ENCODE measurements around the gene ARMC7.
"Not testable (repeated sequence)": the region's sequence is repeated elsewhere in the genome, so short reads cannot be mapped to it uniquely, and the experiment has no call there.

ARMC7 gene

GRCh38 chr17:75130059-75130631 lies 20.4 kb downstream of the ARMC7 start:
- DNase-seq (ENCODE audit: low spot score), result no peak

GRCh38 chr17:75130632-75131277 lies 21.0 kb downstream of the ARMC7 start:
- peak; percentile 65 for DNase-seq (ENCODE audit: low spot score)

GRCh38 chr17:75131278-75132017 lies 21.7 kb downstream of the ARMC7 start, which contains the start of gene NT5C:
Gene NT5C (minus strand): TSS chr17:75131742. CDS start chr17:75131707, 35 bp downstream.
- DNase-seq (ENCODE audit: low spot score), result peak; percentile 86

GRCh38 chr17:75132018-75133000 lies 22.5 kb downstream of the ARMC7 start:
- not testable (repeated sequence) for DNase-seq (ENCODE audit: low spot score)

- DNase-seq (ENCODE audit: low spot score), result no peak
Measured at GRCh38 chr17:75133001-75133400, 23.2 kb downstream of the ARMC7 start.

- DNase-seq (ENCODE audit: low spot score), result not testable (repeated sequence)
Measured at GRCh38 chr17:75133607-75134347, 24.0 kb downstream of the ARMC7 start.

- DNase-seq (ENCODE audit: low spot score), result no peak
Measured at GRCh38 chr17:75135452-75135851, 25.7 kb downstream of the ARMC7 start.

GRCh38 chr17:75135946-75136345 lies 26.2 kb downstream of the ARMC7 start:
- no peak for DNase-seq (ENCODE audit: low spot score)

GRCh38 chr17:75137762-75138161 lies 28.0 kb downstream of the ARMC7 start:
- not testable (repeated sequence) for DNase-seq (ENCODE audit: low spot score)

GRCh38 chr17:75138519-75138918 lies 28.8 kb downstream of the ARMC7 start:
- no peak for DNase-seq (ENCODE audit: low spot score)

- no peak for DNase-seq (ENCODE audit: low spot score)
Measured at GRCh38 chr17:75142236-75142971, 32.6 kb downstream of the ARMC7 start.

GRCh38 chr17:75144816-75145512 lies 35.2 kb downstream of the ARMC7 start:
- no peak for DNase-seq (ENCODE audit: low spot score)

- DNase-seq (ENCODE audit: low spot score), result no peak
Measured at GRCh38 chr17:75146592-75146991, 36.8 kb downstream of the ARMC7 start.

- DNase-seq (ENCODE audit: low spot score), result no peak
Measured at GRCh38 chr17:75147878-75148546, 38.2 kb downstream of the ARMC7 start.

GRCh38 chr17:75151930-75152329 lies 42.2 kb downstream of the ARMC7 start:
- no peak for DNase-seq (ENCODE audit: low spot score)

GRCh38 chr17:75152523-75152921 lies 42.8 kb downstream of the ARMC7 start:
- DNase-seq (ENCODE audit: low spot score), result no peak

- peak; percentile 59 for DNase-seq (ENCODE audit: low spot score)
Measured at GRCh38 chr17:75152922-75153779, 43.4 kb downstream of the ARMC7 start.

GRCh38 chr17:75153780-75154194 lies 44.0 kb downstream of the ARMC7 start:
- DNase-seq (ENCODE audit: low spot score), result no peak

Data from LoVo (cell line).